Gastrocnemius medialis (tissue), 4 donors: Measurements from ENCODE around the gene CDRT4. TPM values are rescaled to one million over a fixed set of nuclear protein-coding genes. Genes with fewer than 3 reads are reported as not detected.
A peak's percentile ranks its signal among the peaks of the same experiment; 100 is the strongest.

ENCODE experiments used
- ATAC-seq, 2 donors: fragments of 150-250 bp; one replicate each; pipeline ENCODE4 v1.9.1; 2016
- DNase-seq, 2 donors: peaks; one replicate each; pipeline ENCODE4 v3.0.0-alpha.2; 2019
- H3K27ac ChIP-seq, 4 donors: fragments of 200-600 bp; sonication (generic); 1 replicate in 1 of 4; 2 replicates in 3 of 4; pipeline ENCODE4 v1.5.1; 2016 to 2018; ENCODE audit warnings: mild to moderate bottlenecking in 2 of 4, moderate library complexity in 1 of 4
- H3K27me3 ChIP-seq, 3 donors: fragments of 200-600 bp; sonication (generic) in 2 of 3; 1 replicate in 1 of 3; 2 replicates in 2 of 3; pipeline versions ENCODE4 v1.5.1 to v1.6.0; 2016 to 2019; ENCODE audit warnings: mild to moderate bottlenecking in 1 of 3, moderate library complexity in 1 of 3
- H3K36me3 ChIP-seq, 2 donors: fragments of 200-600 bp; sonication (generic) in 1 of 2; one replicate each; pipeline ENCODE4 v1.5.1; 2017 to 2018
- H3K4me1 ChIP-seq, 2 donors: fragments of 200-600 bp; sonication (generic) in 1 of 2; one replicate each; pipeline ENCODE4 v1.5.1; 2016 to 2017; ENCODE audit warnings: mild to moderate bottlenecking in 2 of 2
- H3K4me3 ChIP-seq, 4 donors: fragments of 200-600 bp; sonication (generic) in 3 of 4; 1 replicate in 1 of 4; 2 replicates in 3 of 4; pipeline ENCODE4 v1.5.1; 2016 to 2019; ENCODE audit warnings: mild to moderate bottlenecking in 2 of 4
- H3K9me3 ChIP-seq, 3 donors: fragments of 200-600 bp; sonication (generic) in 2 of 3; 1 replicate in 1 of 3; 2 replicates in 2 of 3; pipeline ENCODE4 v1.5.1; 2016 to 2019
- CTCF ChIP-seq, 5 experiments: fragments of 450-650 bp in 3 of 5; fragments of 200-600 bp in 2 of 5; sonication (generic) in 2 of 5; IDR thresholded peaks in 4 of 5; conservative IDR thresholded peaks in 1 of 5; 1 replicate in 4 of 5; 2 replicates in 1 of 5; pipeline ENCODE4 v1.5.1; 2016 to 2019; ENCODE audit warnings: antibody characterized with exemption in 5 of 5, mild to moderate bottlenecking in 3 of 5, moderate library complexity in 3 of 5
- POLR2A ChIP-seq, 2 donors: fragments of 450-650 bp; IDR thresholded peaks; one replicate each; pipeline ENCODE4 v1.6.1; 2017; ENCODE audit warnings: antibody characterized with exemption in 2 of 2, mild to moderate bottlenecking in 2 of 2, moderate library complexity in 2 of 2
- in situ Hi-C, 4 donors: fragments of 200-750 bp; cut with MboI; loops; one replicate each; pipeline versions ENCODE4 v1.15.0 to v1.8.0; 2017; ENCODE audit warnings: low sequenced_read_pairs in 4 of 4
- intact Hi-C: fragments of 100-400 bp; cut with DNase I; formaldehyde crosslinking; loops from one replicate; pipeline ENCODE4 v1.15.1; 2023; ENCODE audit warnings: low total_unique reads
- total RNA-seq, 4 donors: library from RNA; depleted of rRNA; stranded (reverse); fragments of >200 nt; gene quantifications; one replicate each; pipeline versions ENCODE4 v1.1.0 to v1.2.3, GENCODE V29; 2016

Gene CDRT4
- total RNA-seq, 4 donors from 2014 or later, result 0.66 to 2.0 (median 1.00) TPM

GRCh38 chr17:15422392-15422965 is 44.9 kb downstream of the CDRT4 start:
- TF ChIP-seq POLR2A (IDR thresholded peaks at IDR 0.05) (no peak), CTCF (IDR thresholded peaks at IDR 0.05 in 4 of 5, conservative IDR thresholded peaks at IDR 0.05 in 1 of 5) (no peak)
- Histone ChIP-seq H3K27me3 (no peaks in the 10 kb centered on the region), H3K27ac (no peak overlapping the region), H3K36me3 (no peaks in the 10 kb centered on the region), H3K4me3 (no peak overlapping the region), H3K9me3 (no peaks in the 10 kb centered on the region), H3K4me1 (no peaks in the 10 kb centered on the region)
- DNase-seq, result no peak
- in situ Hi-C loops (loop anchor here in 3 of 4 donors (25.0 kb wide), 1 partner anchor 160 kb away; the partner anchor contains the start of gene PMP22 (in 3 of the 3)), intact Hi-C loops (no loop called here)
- no peak for ATAC-seq

DNA sequence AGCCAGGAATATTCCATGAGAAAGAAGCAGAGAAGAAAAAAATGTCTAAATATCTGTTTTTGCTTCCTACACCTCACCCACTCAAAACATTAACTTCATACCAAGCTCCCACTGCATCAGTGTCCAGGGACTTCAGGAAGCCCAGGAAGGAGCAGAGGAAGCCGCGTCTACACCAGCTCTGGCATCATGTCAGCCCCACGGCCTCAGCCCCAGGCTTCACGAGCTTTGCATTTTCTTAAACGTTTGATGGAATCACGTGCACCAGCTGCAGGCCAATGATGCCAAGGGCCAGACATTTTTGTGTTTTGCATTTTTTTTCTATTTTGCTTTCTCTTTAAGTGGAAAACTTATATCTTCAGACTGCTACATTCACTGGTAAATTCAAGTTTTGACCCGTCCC is 48.6 kb downstream of the CDRT4 start:
- Histone ChIP-seq H3K4me1 (peaks cover 20 to 23% of the 10 kb centered on the region in 2 donors), H3K9me3 (no peaks in the 10 kb centered on the region), H3K27ac (no peak overlapping the region), H3K4me3 (no peak overlapping the region), H3K36me3 (no peaks in the 10 kb centered on the region), H3K27me3 (no peaks in the 10 kb centered on the region)
- TF ChIP-seq POLR2A (IDR thresholded peaks at IDR 0.05) (no peak), CTCF (IDR thresholded peaks at IDR 0.05 in 4 of 5, conservative IDR thresholded peaks at IDR 0.05 in 1 of 5) (no peak)
- no peak for ATAC-seq
- intact Hi-C loops (no loop called here), in situ Hi-C loops (loop anchor here (10.0 to 25.0 kb wide), 3 partner anchors 86 to 164 kb away; partner anchors contain the start of gene PMP22 (in 3 of the 4))
- no peak for DNase-seq

- Histone ChIP-seq H3K4me1 (peaks cover 25 to 40% of the 10 kb centered on the region in 2 donors), H3K4me3 (peak overlapping the region in 2 of 4 donors; percentile 20 to 35)
- intact Hi-C loops, result loop anchor here (1.0 to 2.0 kb wide), 4 partner anchors 17 to 153 kb away; no protein-coding TSS in a partner anchor
Observed at GRCh38 chr17:15414532-15415306, 52.7 kb downstream of the CDRT4 start.

More at GRCh38 chr17:15414532-15415306, 52.7 kb downstream of the CDRT4 start:
- Histone ChIP-seq H3K27me3 (no peaks in the 10 kb centered on the region), H3K9me3 (no peaks in the 10 kb centered on the region), H3K36me3 (no peaks in the 10 kb centered on the region), H3K27ac (peak overlapping the region; percentile 83 to 92 (median 90))
- DNase-seq (peak; percentile 96 to 99), ATAC-seq (peak; percentile 90 to 91)
- in situ Hi-C loops, result loop anchor here (5.0 to 25.0 kb wide), 4 partner anchors 88 to 160 kb away; partner anchors contain the start of gene PMP22 (in 3 of the 4)
- peak; percentile 72 to 75 for TF ChIP-seq POLR2A (IDR thresholded peaks at IDR 0.05)
- peak in 2 of 5 experiments; percentile 11 to 33 for TF ChIP-seq CTCF (IDR thresholded peaks at IDR 0.05 in 4 of 5, conservative IDR thresholded peaks at IDR 0.05 in 1 of 5)
